WI38 (cell line): ENCODE measurements around the gene EWSR1.

Source experiments
- H3K4me3 ChIP-seq: 2 replicates; pipeline ENCODE4 v1.5.1; 2011; ENCODE audit warnings: low read depth, mild to moderate bottlenecking, control low read depth, low read length
- CTCF ChIP-seq: IDR thresholded peaks from 2 replicates; pipeline ENCODE4 v1.5.1; 2012; ENCODE audit warnings: low read depth, mild to moderate bottlenecking, control low read depth, low read length

Gene EWSR1

GRCh38 chr22:29317827-29318454 lies 49.9 kb downstream of the EWSR1 start:
- no peak overlapping the region for H3K4me3 ChIP-seq
- TF ChIP-seq CTCF = no peak

- no peak for TF ChIP-seq CTCF
- no peak overlapping the region for H3K4me3 ChIP-seq
These were observed 51.0 kb downstream of the EWSR1 start for GRCh38 chr22:29319072-29319471.

GRCh38 chr22:29320546-29320945 lies 52.5 kb downstream of the EWSR1 start:
- H3K4me3 ChIP-seq = no peak overlapping the region
- no peak for TF ChIP-seq CTCF

GRCh38 chr22:29323641-29324040 lies 55.6 kb downstream of the EWSR1 start:
- TF ChIP-seq CTCF = no peak
- H3K4me3 ChIP-seq = no peak overlapping the region

- H3K4me3 ChIP-seq = no peak overlapping the region
- no peak for TF ChIP-seq CTCF
These were observed 57.3 kb downstream of the EWSR1 start for GRCh38 chr22:29325356-29325755.

GRCh38 chr22:29325785-29326315 lies 57.8 kb downstream of the EWSR1 start:
- no peak overlapping the region for H3K4me3 ChIP-seq
- TF ChIP-seq CTCF = no peak

- TF ChIP-seq CTCF = no peak
- H3K4me3 ChIP-seq = no peak overlapping the region
These were observed 58.4 kb downstream of the EWSR1 start for GRCh38 chr22:29326481-29326880.
